ENCODE data around the gene ATP8B4. TPM values are rescaled to one million over a fixed set of nuclear protein-coding genes. Genes with fewer than 3 reads are reported as not detected.

Gene ATP8B4
- total RNA-seq, 6 experiments from 2014 or later = 4.5 to 10.1 (median 6.7) TPM

DNA sequence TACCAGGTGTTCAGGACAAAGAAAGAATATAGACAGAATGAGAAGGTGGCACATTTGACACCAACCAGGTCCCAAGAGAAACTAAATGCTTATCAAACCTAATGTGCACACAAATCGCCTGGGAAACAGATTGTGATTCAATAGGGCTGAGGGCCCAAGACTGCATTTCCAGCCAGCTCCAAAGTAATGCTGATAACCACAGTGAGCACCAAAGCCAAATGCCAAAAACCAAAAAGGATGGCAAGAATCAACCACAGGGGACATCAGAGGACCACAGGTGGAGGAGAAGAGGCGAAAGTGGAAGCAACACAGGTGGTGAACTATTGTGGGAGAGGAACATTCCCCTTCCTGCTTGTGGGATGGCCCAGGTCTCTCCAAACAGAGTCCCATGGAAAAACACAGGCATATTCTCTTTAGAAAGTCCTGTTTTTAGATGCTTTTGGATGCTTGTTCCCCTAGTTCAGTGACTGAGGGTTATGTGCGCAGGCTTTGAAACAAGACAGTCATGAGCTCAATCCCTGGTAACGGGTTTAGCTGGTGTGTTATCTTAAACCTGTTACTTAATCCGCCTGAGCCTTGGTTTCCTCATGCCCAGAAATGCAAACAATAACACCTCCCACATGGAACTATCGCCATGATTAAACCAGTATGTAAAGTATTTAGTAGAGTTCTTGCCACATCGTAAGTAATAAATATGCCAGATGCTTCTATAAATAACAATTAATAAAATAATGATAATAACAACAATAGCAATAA, 241.7 kb downstream of the ATP8B4 start:
- DNase-seq (no peak), ATAC-seq (no peak)
- no peak for TF ChIP-seq POLR2A (IDR thresholded peaks at IDR 0.05)
- TF ChIP-seq, protein P1, sequence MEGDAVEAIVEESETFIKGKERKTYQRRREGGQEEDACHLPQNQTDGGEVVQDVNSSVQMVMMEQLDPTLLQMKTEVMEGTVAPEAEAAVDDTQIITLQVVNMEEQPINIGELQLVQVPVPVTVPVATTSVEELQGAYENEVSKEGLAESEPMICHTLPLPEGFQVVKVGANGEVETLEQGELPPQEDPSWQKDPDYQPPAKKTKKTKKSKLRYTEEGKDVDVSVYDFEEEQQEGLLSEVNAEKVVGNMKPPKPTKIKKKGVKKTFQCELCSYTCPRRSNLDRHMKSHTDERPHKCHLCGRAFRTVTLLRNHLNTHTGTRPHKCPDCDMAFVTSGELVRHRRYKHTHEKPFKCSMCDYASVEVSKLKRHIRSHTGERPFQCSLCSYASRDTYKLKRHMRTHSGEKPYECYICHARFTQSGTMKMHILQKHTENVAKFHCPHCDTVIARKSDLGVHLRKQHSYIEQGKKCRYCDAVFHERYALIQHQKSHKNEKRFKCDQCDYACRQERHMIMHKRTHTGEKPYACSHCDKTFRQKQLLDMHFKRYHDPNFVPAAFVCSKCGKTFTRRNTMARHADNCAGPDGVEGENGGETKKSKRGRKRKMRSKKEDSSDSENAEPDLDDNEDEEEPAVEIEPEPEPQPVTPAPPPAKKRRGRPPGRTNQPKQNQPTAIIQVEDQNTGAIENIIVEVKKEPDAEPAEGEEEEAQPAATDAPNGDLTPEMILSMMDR (IDR thresholded peaks at IDR 0.05) = no peak

DNA sequence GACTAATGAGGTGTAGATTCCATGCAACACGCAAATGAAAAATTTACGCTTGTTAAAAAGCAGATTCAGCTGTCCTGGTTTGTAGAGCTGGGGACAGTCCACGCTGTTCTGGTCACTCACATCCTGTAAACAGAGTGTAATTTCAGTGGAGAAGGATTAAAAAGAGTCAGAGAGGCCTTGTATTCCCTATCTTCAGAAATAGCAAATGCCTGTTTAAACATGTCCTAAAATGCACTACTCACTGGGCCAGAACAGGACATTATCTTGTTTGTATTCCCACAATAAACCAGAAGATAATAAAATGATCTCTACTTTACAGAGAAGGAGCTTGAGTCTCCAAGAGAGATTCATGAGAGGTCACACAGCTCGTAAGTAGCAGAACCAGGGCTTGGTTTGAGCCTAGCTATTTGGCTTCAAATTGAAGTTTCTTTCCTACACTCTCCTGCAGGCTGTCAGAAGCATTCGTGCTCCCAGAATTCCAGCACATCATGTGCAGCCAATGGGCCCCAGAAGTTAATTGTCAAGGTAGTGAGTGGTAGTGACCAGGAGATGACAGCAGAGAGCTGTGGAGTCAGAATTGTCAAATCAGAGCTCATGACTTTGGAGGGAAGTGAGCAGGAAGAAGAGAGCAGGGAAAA, 242.5 kb downstream of the ATP8B4 start:
- H3K27ac ChIP-seq = no peak overlapping the region
- no peaks in the 10 kb centered on the region for H3K36me3 ChIP-seq
- H3K4me3 ChIP-seq = no peak overlapping the region
- no peaks in the 10 kb centered on the region for H3K4me1 ChIP-seq
- 87% methylated on average over 4 of the region's 5 CpGs for WGBS (ENCODE audit: insufficient coverage, low coverage, low lambda C conversion rate, missing lambda C conversion rate)
- intact Hi-C loops (cut with DNase I) = no loop called here
- H3K27me3 ChIP-seq = no peaks in the 10 kb centered on the region
- TF ChIP-seq, protein P1 (IDR thresholded peaks at IDR 0.05) = peak; percentile 51 to 68 (median 60)
- no peak for TF ChIP-seq POLR2A (IDR thresholded peaks at IDR 0.05)
- no peak for DNase-seq
- no peaks in the 10 kb centered on the region for H3K9me3 ChIP-seq
- peak; percentile 82 to 97 (median 86) for ATAC-seq

More for the DNA sequence above, 241.7 kb downstream of the ATP8B4 start:
- intact Hi-C loops (cut with DNase I) = no loop called here
- 78% methylated on average over 6 of the region's 7 CpGs for WGBS (ENCODE audit: insufficient coverage, low coverage, low lambda C conversion rate, missing lambda C conversion rate)
- no peaks in the 10 kb centered on the region for H3K9me3 ChIP-seq
- no peaks in the 10 kb centered on the region for H3K36me3 ChIP-seq
- H3K27me3 ChIP-seq = no peaks in the 10 kb centered on the region
- H3K4me1 ChIP-seq = no peaks in the 10 kb centered on the region
- no peak overlapping the region for H3K27ac ChIP-seq
- H3K4me3 ChIP-seq = no peak overlapping the region

DNA sequence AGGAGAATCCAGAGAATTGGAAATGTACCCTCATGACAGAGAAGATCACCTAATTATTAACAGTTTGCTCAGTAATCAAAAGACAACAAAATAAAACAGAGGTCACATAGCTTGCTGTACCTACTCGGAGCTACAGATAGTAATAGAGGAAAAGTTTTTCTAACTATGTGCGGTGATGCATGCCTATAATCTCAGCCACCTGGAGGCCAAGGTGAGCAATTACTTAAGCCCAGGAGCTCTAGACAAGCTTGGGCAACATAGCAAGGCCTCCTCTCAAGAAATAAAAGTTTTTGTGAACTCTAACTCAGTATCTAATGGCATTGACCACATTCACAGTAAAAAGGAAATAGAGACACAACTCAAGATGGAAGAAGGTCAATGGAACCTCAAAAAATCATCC, 243.6 kb downstream of the ATP8B4 start:
- H3K9me3 ChIP-seq = no peaks in the 10 kb centered on the region
- no peak for ATAC-seq
- H3K36me3 ChIP-seq = no peaks in the 10 kb centered on the region
- no peak overlapping the region for H3K4me3 ChIP-seq
- TF ChIP-seq, protein P1 (IDR thresholded peaks at IDR 0.05) = peak in 1 of 4 donors; percentile 11
- no peak for TF ChIP-seq POLR2A (IDR thresholded peaks at IDR 0.05)
- no peaks in the 10 kb centered on the region for H3K4me1 ChIP-seq
- intact Hi-C loops (cut with DNase I) = no loop called here
- WGBS (ENCODE audit: insufficient coverage, low coverage, low lambda C conversion rate, missing lambda C conversion rate) = 80% methylated on average over 2 of the region's 2 CpGs
- no peak overlapping the region for H3K27ac ChIP-seq
- no peaks in the 10 kb centered on the region for H3K27me3 ChIP-seq
- no peak for DNase-seq

DNA sequence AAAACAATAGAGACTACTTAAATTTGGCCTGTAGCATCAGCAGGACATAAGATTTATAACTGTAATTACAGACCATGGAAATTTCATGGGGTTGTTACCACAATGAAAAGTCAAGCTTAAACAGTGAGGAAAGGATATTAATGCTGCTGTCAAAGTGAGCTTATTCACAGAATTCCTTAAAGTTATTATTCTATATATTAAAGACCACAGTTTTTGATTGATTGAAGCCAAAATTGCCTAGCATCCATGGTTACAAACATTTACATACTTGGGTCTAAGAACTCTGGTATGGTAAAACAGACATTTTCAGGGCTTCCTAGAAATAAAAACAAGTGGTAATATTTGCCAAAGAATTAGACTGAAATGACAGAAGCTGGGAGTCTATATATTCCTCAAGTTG, 248.6 kb downstream of the ATP8B4 start:
- DNase-seq = no peak
- Histone ChIP-seq H3K4me1 (no peaks in the 10 kb centered on the region), H3K4me3 (no peak overlapping the region), H3K27me3 (no peaks in the 10 kb centered on the region), H3K9me3 (no peaks in the 10 kb centered on the region), H3K36me3 (no peaks in the 10 kb centered on the region), H3K27ac (no peak overlapping the region)
- ATAC-seq = no peak
- intact Hi-C loops (cut with DNase I) = no loop called here
- TF ChIP-seq POLR2A (IDR thresholded peaks at IDR 0.05) = no peak
- TF ChIP-seq, protein P1 (IDR thresholded peaks at IDR 0.05) = no peak

All from right lobe of liver (tissue), 6 donors.